Activated CD8-positive, alpha-beta memory T cell treated with anti-CD3 and anti-CD28 coated beads, Interleukin-2, amount 50 U/mL, for 4 hours (primary cell): ENCODE data around the gene TSPAN12.
"Not testable (repeated sequence)": the region's sequence is repeated elsewhere in the genome, so short reads cannot be mapped to it uniquely, and the experiment has no call there.

ENCODE experiments used
- DNase-seq: peaks from one replicate; pipeline ENCODE4 v3.0.0-alpha.2; 2020

TSPAN12 gene, protein sequence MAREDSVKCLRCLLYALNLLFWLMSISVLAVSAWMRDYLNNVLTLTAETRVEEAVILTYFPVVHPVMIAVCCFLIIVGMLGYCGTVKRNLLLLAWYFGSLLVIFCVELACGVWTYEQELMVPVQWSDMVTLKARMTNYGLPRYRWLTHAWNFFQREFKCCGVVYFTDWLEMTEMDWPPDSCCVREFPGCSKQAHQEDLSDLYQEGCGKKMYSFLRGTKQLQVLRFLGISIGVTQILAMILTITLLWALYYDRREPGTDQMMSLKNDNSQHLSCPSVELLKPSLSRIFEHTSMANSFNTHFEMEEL

DNA sequence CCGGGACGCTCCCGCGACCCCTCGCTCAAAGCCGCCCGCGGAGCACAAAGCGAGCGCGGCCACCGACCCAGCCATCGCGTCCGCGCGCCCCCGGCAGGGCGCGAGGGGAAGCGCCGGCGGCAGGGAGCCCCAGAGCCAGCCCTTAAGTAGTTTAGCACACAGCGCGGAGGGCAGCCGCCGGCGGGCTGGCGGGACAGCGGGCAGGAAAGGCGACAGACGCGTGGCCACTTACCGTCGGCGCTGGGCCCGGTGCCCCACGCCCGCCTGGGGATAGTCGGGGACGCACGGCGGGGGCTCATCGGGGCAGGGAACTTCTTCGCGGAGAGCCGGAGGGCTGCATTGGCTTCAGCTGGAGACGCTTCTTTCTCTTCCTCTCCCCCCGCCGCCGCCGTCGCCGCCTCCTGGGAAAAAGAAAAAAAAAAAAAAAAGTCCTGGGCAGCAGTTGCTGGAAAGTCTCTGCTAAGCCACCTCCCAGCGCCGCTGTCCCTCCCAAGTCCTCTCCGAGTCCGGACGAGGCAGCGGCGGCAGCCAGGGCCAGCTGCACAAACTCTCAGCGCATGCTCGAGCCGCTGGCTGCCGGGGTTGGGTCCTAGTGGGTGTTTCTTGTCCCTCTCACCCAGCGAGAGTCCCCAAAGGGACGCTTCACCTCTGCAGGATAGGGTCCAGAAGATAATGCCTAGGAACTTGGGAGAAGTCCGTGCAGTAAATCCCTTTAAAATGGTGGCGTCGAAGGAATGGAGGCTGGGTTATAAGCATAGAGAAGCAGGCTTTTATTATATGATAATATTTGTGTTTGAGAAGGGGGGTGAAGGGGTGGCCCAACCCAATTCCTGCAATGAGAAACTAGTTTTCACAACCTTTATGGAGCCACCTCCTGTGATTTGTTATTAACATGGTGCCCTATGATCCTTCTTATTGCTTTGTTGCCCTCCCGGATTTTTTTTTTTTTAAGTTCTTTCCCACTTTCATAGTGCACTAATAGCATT is at the start of gene TSPAN12:
TSS of gene TSPAN12 (minus strand) at position 557 of the 986 bp plus-strand sequence. CDS start 1,381 bp downstream, outside the sequence.
- peak; percentile 34 for DNase-seq

DNA sequence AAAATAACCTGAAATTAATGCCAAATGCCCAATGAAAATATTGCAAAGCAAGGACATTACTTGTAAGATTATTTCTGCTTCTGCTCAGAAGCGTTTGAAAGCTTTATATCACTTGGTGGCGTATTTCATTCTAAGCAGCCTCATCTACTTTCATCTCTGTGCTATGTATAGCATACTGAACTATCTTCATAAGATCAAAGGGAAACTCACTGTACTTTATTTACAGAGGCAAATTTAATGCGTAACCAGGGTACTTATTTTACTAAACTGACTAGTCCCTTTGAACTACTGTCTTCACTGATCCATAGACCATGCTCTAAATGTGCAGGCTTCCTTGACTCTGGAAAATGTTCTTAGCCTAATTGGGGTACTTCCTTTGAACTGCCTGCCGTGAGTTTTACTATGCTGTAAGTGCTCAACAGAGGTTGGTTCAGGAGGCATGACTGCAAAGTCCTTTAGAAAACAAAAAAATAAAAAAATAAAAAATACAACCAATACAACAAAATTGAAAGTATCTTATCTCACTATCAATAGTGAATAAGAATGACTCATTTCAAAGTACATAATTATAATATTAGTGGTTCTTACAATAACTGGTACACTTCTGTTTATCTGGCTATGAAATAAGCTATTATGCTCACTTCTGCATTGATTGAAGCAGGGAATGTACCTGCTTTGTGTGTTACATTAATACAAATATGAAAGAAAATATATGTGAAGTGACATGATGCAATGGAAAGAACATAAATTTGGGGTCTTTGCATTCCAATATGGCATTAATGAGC is 41.0 kb upstream of the TSPAN12 start:
- no peak for DNase-seq

DNA sequence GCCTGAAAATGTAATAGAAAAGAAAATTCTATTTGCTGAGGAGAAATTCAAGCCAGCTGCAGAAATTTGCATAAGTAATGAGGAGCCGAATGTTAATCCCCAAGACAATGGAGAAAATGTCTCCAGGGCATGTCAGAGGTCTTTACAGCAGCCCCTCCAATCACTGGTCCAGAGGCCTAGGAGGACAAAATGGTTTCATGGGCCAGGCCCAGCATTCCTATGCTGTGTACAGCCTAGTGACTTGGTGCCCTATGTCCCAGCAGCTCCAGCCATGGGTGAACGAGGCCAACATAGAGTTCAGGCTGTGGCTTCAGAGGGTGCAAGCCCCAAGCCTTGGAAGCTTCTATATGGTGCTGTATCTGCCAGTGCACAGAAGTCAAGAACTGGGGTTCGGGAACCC is 37.3 kb upstream of the TSPAN12 start:
- not testable (repeated sequence) for DNase-seq

DNA sequence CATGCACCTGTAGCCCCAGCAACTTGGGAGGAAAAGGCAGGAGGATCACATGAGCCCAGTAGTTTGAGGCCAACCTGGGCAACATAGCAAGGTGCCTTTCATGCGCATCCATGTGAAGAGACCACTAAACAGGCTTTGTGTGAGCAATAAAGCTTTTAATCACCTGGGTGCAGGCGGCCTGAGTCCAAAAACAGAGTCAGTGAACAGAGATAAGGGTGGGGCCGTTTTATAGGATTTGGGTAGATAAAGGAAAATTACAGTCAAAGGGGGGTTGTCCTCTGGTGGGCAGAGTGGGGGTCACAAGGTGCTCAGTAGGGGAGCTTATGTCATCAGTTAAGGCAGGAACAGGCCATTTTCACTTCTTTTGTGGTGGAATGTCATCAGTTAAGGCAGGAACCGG is 27.7 kb upstream of the TSPAN12 start:
- DNase-seq = not testable (repeated sequence)

DNA sequence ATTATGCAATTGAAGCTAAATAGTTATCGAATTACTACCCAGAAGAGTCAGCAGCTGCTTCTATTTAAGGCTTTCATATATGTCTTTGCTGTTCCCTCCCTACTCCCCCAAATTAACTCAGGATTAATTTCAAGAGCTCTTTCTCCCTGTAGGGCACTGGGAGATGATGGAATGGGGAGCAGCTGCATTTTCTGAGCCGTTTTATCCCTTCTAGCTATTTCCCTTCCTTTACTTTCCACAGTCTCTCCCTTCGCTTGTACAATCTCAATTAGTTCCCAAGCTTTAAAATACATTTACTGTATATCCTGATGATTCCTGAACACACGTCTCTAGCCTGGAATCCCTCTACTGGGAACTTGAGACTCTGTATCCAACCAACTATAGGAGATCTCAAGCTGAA is 19.8 kb upstream of the TSPAN12 start:
- no peak for DNase-seq

DNA sequence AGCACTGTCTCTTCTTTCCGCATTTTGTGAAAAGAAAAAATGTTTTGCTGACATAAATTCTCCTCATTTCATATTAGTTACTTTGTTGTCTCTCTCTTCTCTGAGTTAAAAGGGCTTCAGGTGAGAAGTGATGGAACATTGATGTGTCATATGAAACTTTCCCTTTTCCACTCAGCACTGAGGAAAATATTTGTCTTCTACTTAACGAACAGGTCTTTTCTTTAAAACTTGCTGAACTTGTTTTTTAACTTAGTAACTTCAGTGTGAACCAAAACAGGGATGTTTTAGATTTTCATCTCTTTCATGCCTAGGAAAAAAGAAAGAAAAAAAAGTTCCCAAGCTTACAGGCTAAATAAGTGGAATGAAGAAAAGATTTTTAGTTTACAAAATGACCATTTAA is 19.0 kb upstream of the TSPAN12 start:
- DNase-seq = no peak

DNA sequence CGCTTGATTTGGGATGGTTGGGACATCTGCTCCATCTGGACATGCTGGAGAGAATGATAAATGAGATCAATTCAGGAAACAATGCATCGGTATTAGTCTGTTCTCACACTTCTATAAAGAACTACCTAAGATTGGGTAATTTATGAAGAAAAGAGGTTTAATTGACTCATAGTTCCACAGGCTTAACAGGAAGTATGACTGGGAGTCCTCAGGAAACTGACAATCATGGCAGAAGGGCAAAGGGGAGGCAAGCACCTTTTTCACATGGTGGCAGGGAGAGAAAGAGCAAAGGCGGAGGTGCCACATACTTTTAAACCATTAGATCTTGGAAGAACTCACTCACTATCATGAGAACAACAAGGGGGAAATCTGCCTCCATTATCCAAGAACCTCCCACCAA is 16.8 kb upstream of the TSPAN12 start:
- no peak for DNase-seq

DNA sequence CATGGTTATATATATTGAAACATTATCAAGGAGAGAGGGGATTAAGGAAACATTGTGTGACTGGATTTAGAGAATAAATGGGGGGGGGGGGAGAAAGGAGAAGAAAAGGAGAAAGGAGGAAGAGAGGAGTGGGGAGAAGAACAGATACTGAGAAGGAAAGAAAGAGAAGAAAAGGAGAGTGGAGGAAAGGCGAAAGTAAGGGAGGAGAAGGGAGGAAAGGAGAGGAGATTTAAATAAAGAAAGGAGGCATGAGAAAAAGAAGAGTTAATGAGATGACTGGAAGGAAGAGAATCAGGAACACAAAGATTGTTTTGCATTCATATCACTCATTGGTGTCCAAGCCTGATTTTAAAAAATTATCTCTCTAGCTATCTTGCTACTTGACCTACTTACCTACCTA is 16.1 kb upstream of the TSPAN12 start:
- no peak for DNase-seq

DNA sequence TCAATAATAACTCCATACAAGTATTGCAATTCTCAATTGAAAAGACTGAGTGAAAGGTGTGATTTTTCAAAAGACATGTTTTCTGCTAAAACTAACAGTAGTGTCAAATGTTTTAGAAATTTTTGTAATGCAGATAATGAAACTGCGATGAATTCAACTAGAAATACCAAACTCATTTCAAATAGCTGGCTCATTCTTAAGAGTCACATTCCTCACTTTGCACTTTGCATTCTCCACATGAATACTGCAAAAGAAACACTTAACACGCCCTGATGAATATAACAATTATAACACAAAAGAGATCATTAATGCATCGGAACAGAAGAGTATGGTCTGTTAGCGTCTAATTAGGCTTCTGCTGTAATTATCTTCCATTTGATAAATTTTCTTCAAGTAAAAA is 15.5 kb upstream of the TSPAN12 start:
- no peak for DNase-seq

DNA sequence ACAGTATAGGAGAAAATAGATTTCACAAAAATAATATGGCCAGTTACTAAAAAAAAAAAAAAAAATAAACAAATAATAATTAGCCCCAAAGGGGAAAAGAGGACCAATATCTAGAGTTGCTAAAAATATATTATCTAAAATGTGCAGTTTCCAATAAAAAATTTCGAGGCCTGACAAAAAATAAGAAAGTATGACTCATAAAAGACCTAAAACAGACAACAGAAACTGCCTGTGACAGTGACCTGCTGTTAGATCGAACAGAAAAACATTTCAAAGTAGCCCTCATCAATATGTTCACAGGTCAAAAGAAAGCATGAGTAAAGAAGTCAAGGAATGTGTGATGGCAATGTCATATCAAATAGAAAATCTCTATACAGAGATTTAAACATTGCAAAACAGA is 11.8 kb upstream of the TSPAN12 start:
- DNase-seq = no peak

DNA sequence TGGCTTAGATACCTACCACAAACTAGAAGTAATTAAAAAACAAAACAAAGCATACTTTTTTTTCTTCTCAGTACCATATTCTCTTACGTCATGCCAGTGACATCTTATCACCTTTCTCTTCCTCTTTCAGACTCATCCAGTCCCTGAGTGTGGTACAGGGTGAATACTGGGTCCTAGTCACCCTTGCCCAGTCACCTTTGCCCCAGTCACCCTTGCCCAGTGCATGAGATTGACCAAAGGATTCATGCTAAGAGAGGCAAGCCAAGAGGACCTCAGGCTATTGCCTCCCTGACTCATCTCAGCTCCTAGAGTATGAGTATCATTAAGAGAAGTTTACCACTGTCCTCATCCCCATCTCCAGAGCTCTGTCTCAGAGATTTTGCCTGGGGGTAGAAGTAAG is 10.0 kb upstream of the TSPAN12 start:
- DNase-seq = no peak

DNA sequence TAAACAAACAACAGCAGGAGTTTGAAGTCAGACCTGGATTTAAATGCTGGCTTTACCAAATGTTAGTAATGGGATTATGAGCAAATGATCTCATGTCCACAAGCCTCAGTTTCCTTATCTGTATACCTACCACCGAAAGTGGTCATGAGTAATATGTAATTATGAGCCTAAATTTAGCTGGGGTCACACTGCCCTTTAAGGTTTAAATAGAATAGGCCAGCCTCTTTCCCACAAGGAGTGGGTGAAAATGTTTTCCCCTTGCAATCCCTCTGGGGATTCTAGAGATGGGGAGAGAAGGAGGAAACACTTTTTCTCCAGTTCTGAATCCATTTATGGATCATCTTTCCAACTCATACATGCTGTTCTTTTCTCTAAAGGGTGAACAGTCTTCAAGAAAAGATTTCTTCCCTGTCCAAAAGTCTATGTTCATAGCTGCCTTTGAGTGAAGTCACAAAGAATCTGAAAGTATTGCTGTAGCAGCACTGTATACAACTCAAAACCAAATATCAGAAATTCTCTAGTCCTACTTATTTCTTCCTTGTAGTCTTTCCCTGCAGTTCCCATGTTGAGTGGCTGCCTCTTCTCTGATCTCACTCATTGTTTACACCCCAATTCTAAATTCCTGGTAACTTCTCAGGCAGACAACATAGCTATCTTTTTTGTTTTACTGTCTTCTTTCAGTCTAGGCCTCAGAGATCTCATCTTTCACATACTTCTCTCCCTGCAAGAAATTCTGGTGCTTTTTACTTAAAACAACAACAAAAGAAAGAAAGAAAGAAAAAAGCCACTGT is 7.4 kb upstream of the TSPAN12 start:
- no peak for DNase-seq

DNA sequence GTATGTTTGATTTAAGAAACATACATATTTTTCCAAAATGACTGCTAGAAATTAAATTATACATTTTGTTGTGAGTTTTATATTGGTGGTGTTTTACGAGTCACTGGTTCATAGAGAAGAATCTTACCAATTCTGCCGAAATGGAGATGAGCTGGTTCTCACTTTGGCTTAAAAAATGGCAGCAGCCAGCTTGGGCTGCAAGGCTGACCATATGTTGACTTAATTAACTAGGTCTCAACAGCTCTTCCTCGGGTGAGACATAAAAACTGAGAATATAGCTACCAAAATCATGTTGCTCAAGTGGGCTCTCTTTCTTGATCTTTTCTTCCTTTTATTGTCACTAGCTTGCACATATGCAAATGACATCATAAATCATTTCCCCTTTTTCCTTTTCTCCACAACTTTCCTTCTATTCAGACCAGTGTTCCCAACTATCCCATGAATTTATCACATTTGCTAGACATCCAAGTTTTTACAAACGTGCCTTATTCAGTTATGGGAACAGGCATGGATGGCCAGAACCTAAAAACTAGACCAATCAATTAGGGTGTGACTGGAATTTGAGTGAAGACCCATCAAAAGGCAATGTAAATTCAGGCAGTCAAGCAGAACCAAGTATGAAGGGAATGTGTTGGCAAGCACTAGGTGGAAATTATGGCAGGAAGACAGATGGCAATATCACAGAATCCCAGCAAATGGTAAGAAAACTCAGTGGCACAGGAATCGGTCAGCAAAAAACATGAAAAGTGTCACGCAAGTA is 6.4 kb upstream of the TSPAN12 start:
- no peak for DNase-seq

DNA sequence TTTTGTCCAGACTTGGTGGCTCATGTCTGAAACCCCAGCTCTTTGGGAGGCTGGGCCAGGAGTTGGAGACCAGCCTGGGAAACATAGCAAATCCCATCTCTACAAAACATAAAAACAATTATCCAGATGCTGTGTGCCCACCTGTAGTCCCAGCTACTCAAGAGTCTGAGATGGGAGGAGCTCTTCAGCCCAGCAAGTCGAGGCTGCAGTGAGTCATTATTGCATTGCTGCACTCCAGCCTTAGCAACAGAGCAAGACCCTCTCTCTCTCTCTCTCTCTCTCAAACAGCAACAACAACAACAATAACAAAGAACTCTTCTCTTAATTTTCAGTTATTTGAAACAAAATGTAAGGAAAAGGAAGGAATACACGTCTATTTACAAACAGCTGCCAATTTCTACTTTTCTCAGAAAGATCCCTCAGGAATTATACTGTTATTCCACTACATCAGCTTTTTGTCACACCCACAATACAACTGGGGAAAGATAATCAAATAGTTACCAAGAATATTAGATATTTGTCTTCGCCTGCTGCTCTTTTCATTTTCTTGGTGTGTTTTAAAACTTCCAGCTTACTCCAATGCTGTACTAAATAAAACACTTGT is 5.1 kb upstream of the TSPAN12 start:
- DNase-seq = no peak

DNA sequence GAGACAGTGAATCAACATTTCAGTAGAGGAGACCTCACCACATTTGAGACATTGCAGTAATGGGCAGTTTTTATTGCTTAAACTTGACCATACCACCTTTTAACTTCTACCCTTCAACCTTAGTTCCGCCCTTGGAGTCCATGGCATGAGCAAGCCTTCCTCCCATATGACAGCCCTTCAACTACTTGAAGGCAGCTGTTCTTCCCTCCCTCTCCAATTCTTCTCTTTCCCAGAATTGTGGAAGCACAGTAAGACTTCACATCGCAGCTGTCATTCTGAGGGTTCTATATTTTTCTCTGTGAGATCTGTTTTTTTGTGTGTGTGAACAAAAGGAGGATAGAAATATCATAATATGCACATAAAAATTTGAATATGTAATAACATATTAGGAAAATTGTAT is 2.2 kb upstream of the TSPAN12 start:
- no peak for DNase-seq

DNA sequence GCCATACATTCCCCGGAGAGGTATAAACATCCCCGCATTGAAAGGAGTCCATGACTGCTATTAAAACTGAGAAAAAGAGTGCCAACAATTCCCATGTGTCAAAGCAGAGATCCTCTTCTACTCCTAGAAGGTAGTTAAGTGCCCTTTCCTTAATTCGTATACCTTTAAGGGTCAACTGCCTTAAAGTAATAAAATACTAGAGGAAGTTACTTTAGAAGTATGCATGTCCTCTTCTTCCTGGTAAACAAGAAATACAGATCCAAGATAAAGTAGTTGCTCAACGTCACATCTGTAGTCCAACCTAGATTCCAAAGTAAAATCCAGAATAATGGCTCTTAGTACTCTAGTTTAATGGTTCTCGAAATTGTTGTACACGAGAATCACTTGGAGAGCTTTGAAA is 1.5 kb upstream of the TSPAN12 start:
- no peak for DNase-seq

DNA sequence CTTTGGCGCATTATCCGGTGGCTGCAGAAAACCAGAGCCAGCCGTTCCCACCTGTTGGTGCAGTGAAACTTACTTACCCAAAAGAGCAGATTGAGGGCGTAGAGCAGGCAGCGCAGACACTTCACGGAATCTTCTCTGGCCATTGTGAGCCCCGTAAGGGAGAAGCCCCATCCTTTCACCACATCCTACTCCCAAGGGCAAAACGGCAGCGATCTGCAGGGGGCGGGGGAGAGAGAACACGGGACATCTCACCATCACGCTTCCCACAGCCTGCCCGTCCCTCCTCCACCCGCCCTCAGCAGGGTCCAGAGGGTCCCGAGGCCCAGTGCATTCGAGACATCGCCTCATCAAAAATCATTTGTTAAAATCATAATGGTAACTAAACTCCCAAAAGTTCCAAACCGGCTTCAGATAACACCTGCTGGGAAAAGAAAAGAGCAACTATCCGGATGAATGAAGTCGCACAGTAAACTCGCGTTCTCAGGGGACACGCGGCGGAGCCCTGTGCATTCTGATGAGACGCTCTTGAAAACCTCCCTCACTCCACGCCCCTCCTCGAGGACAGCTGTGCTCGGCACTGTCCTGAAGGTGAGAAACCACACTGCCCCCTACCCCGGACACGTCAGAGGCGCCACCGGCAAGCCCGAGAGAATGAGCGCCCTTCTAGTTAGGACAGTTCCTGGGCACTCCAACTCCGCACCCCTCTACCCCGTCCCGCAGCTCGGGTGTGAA is 1.2 kb downstream of the TSPAN12 start:
- no peak for DNase-seq

DNA sequence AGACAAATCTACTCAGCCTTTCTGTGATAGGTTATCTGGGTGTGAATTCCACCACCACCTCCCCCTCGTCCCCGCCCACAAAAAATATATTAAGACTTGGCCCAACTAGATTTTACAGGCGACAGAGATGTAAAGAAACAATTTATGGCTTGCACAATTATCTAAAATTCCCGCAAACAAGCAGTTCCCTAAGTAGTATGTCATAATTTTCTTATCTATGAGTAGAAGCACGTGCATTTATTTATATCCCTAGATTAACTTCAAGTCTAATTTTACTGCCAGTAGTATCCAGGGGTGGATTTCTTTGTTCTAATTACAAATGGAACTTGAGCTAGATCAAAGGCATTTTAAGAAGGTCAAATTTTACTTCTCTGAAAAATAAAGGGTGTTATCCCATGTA is 1.7 kb downstream of the TSPAN12 start:
- DNase-seq = no peak

DNA sequence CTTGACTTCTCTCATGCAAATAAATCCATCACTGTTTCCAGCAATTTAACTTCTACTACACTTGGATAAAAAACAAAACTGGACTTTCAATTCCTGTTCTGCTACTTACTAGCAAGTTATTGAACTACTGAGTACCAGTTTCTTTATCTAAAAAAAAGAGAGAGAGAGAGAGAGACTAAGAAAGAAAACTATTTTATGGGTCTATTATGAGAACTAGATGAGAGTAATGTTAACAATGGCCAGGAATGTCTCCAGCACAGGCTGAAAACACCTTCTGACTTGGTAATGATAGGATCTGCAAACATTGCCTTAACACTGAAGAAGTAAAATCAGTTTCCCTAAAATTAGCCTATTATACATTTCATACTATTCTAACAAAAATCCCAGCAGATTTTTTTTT is 5.2 kb downstream of the TSPAN12 start:
- DNase-seq = no peak

DNA sequence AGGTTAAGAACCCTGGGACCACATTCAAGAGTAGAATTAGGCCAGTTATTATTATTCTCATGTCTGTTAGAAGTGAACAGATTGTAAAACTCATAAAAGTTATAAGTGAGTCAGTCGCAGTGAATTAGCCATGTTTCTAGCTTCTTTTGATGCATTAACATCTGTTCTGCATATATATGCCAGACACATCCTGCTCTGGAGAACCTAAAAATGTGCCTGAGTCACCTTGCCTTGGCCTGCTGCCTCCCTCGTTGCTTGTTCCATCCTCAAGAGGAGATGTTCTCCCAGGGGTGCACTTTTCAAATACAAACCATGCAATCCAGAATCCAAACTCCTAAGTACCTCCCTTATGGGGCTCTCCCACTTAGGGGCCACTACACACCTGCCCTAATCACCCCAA is 14.8 kb downstream of the TSPAN12 start:
- DNase-seq = no peak
